ENCODE data around the gene TANK.

DNA sequence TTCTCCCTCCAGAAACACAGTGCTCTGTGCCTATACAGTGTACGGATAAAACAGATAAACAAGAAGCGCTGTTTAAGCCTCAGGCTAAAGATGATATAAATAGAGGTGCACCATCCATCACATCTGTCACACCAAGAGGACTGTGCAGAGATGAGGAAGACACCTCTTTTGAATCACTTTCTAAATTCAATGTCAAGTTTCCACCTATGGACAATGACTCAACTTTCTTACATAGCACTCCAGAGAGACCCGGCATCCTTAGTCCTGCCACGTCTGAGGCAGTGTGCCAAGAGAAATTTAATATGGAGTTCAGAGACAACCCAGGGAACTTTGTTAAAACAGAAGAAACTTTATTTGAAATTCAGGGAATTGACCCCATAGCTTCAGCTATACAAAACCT lies 70.7 kb downstream of the TANK start:
- TF ChIP-seq, protein P1, sequence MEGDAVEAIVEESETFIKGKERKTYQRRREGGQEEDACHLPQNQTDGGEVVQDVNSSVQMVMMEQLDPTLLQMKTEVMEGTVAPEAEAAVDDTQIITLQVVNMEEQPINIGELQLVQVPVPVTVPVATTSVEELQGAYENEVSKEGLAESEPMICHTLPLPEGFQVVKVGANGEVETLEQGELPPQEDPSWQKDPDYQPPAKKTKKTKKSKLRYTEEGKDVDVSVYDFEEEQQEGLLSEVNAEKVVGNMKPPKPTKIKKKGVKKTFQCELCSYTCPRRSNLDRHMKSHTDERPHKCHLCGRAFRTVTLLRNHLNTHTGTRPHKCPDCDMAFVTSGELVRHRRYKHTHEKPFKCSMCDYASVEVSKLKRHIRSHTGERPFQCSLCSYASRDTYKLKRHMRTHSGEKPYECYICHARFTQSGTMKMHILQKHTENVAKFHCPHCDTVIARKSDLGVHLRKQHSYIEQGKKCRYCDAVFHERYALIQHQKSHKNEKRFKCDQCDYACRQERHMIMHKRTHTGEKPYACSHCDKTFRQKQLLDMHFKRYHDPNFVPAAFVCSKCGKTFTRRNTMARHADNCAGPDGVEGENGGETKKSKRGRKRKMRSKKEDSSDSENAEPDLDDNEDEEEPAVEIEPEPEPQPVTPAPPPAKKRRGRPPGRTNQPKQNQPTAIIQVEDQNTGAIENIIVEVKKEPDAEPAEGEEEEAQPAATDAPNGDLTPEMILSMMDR (IDR thresholded peaks at IDR 0.05), result no peak
- TF ChIP-seq POLR2A (IDR thresholded peaks at IDR 0.05), result no peak
